SIG-M5 (cell line): ENCODE measurements around the gene ATRX.
A peak's percentile ranks its signal among the peaks of the same experiment; 100 is the strongest.
"Not testable (repeated sequence)": the region's sequence is repeated elsewhere in the genome, so short reads cannot be mapped to it uniquely, and the experiment has no call there.

ENCODE experiments used
- DNase-seq: peaks from one replicate; lab custom pipeline; 2025; lab: John Stamatoyannopoulos, UW

The ATRX gene

GRCh38 chrX:77785486-77786364 is at the start of gene ATRX:
ATRX (minus strand) TSS chrX:77786216; CDS start chrX:77786001, 215 bp downstream.
- peak; percentile 68 for DNase-seq

- not testable (repeated sequence) for DNase-seq
Observed at GRCh38 chrX:77831544-77831943, 45.5 kb upstream of the ATRX start.

- DNase-seq: not testable (repeated sequence)
Observed at GRCh38 chrX:77821989-77822388, 36.0 kb upstream of the ATRX start.

- DNase-seq: no peak
Observed at GRCh38 chrX:77820091-77820727, 34.2 kb upstream of the ATRX start.

- no peak for DNase-seq
Observed at GRCh38 chrX:77814210-77814609, 28.2 kb upstream of the ATRX start.

GRCh38 chrX:77802201-77802600 is 16.2 kb upstream of the ATRX start:
- DNase-seq: no peak

- DNase-seq: no peak
Observed at GRCh38 chrX:77795124-77795523, 9.1 kb upstream of the ATRX start.

- no peak for DNase-seq
Observed at GRCh38 chrX:77793946-77794345, 7.9 kb upstream of the ATRX start.

GRCh38 chrX:77788050-77788449 is 2.0 kb upstream of the ATRX start:
- no peak for DNase-seq

- no peak for DNase-seq
Observed at GRCh38 chrX:77786365-77786680, 307 bp upstream of the ATRX start.

- DNase-seq: no peak
Observed at GRCh38 chrX:77779695-77780094, 6.3 kb downstream of the ATRX start.

GRCh38 chrX:77776659-77777058 is 9.4 kb downstream of the ATRX start:
- no peak for DNase-seq

GRCh38 chrX:77771601-77772000 is 14.4 kb downstream of the ATRX start:
- DNase-seq: no peak

- no peak for DNase-seq
Observed at GRCh38 chrX:77768787-77769186, 17.2 kb downstream of the ATRX start.

- DNase-seq: not testable (repeated sequence)
Observed at GRCh38 chrX:77766212-77766611, 19.8 kb downstream of the ATRX start.

- no peak for DNase-seq
Observed at GRCh38 chrX:77755561-77755960, 30.5 kb downstream of the ATRX start.

- DNase-seq: not testable (repeated sequence)
Observed at GRCh38 chrX:77753942-77754341, 32.1 kb downstream of the ATRX start.

- DNase-seq: no peak
Observed at GRCh38 chrX:77749695-77750094, 36.3 kb downstream of the ATRX start.

GRCh38 chrX:77743720-77744119 is 42.3 kb downstream of the ATRX start:
- no peak for DNase-seq

- no peak for DNase-seq
Observed at GRCh38 chrX:77742788-77743476, 43.1 kb downstream of the ATRX start.

GRCh38 chrX:77740376-77740905 is 45.6 kb downstream of the ATRX start:
- no peak for DNase-seq

GRCh38 chrX:77733342-77733741 is 52.7 kb downstream of the ATRX start:
- no peak for DNase-seq
